HCT116 (cell line): Measurements from ENCODE around the gene HTR3B. TPM values are rescaled to one million over a fixed set of nuclear protein-coding genes. Genes with fewer than 3 reads are reported as not detected.

Experiments used
- ATAC-seq: fragments of 200-7000 bp; cut with Tn5 transposase; 2 replicates; pipeline ENCODE4 v1.9.1; 2020; ENCODE audit warnings: mild to moderate bottlenecking, moderate library complexity
- BruUV-seq: library from RNA; stranded (reverse); fragments of 400-500 nt; replicated peaks from 2 replicates; lab custom pipeline; 2021; lab: Mats Ljungman, UMichigan
- CTCF ChIA-PET: fragments of 300-600 bp; sonication (Branson Sonifier 250); formaldehyde crosslinking; loops from one replicate; lab custom pipeline; 2021; ENCODE audit warnings: antibody characterized with exemption; lab: Charles Lee
- POLR2A ChIA-PET: fragments of 300-600, 350-600 bp; sonication (Branson Sonifier 250); formaldehyde crosslinking; loops from one replicate; lab custom pipeline; 2021; ENCODE audit warnings: antibody characterized with exemption; lab: Charles Lee
- RAD21 ChIA-PET, 2 experiments: fragments of 300-600 bp; sonication (Branson Sonifier 250); formaldehyde crosslinking; loops; one replicate each; lab custom pipeline; 2023; ENCODE audit warnings: low total read pairs in 2 of 2; ENCODE audit not compliant: uncharacterized antibody in 2 of 2, unreplicated experiment in 2 of 2, low non-redundant PET in 1 of 2; lab: Charles Lee
- DNase-seq: peaks from one replicate; pipeline ENCODE4 v3.0.0-alpha.2; 2010; ENCODE audit warnings: low read depth, low spot score
- H2AFZ ChIP-seq: fragments of 200-600 bp; shearing (Covaris generic), sonication (generic); 2 replicates; pipeline ENCODE4 v1.6.1; 2017; ENCODE audit warnings: low read depth, mixed run types, mixed read lengths, antibody characterized with exemption, low read length; ENCODE audit not compliant: poor library complexity, severe bottlenecking
- H3K27ac ChIP-seq: 2 replicates; pipeline ENCODE4 v1.5.1; 2012; ENCODE audit warnings: low read depth, low read length
- H3K27me3 ChIP-seq: fragments of 200-600 bp; sonication (generic); 2 replicates; pipeline ENCODE4 v1.6.1; 2016; ENCODE audit warnings: mixed run types, low read length, mixed read lengths; ENCODE audit not compliant: insufficient read depth
- H3K36me3 ChIP-seq, 2 experiments: fragments of 200-500 bp in 1 of 2; fragments of 200-600 bp in 1 of 2; sonication (Bioruptor generic) in 1 of 2; sonication (generic) in 1 of 2; 2 replicates each; pipeline versions ENCODE4 v1.5.1 to v1.6.1; 2014 to 2016; ENCODE audit warnings: low read length in 2 of 2, inconsistent platforms in 1 of 2, mixed read lengths in 1 of 2, mixed run types in 1 of 2; ENCODE audit not compliant: insufficient read depth in 2 of 2, control insufficient read depth in 1 of 2
- H3K4me1 ChIP-seq, 2 experiments: fragments of 200-600 bp in 1 of 2; sonication (generic) in 1 of 2; 2 replicates each; pipeline versions ENCODE4 v1.5.1 to v1.6.1; 2012 to 2017; ENCODE audit warnings: low read length in 2 of 2, inconsistent platforms in 1 of 2, mild to moderate bottlenecking in 1 of 2, mixed read lengths in 1 of 2, mixed run types in 1 of 2, moderate library complexity in 1 of 2; ENCODE audit not compliant: insufficient read depth in 2 of 2, control insufficient read depth in 1 of 2
- H3K4me2 ChIP-seq: fragments of 200-600 bp; sonication (generic); 2 replicates; pipeline ENCODE4 v1.6.1; 2017; ENCODE audit warnings: mixed run types, low read length, mixed read lengths
- H3K4me3 ChIP-seq, 2 experiments: fragments of 200-600 bp in 1 of 2; sonication (generic) in 1 of 2; replicated peaks in 1 of 2; 2 replicates each; pipeline ENCODE4 v1.5.1; 2011 to 2016; ENCODE audit warnings: low read length in 2 of 2, control low read depth in 1 of 2, low read depth in 1 of 2, mild to moderate bottlenecking in 1 of 2, mixed read lengths in 1 of 2, mixed run types in 1 of 2
- H3K79me2 ChIP-seq: fragments of 200-600 bp; sonication (generic); 2 replicates; pipeline ENCODE4 v1.6.1; 2017; ENCODE audit warnings: mild to moderate bottlenecking, mixed run types, low read length, moderate library complexity, mixed read lengths; ENCODE audit not compliant: insufficient read depth
- H3K9ac ChIP-seq: fragments of 200-600 bp; sonication (generic); 2 replicates; pipeline ENCODE4 v1.6.1; 2016; ENCODE audit warnings: low read length, mixed read lengths
- H3K9me2 ChIP-seq: fragments of 200-600 bp; sonication (generic), shearing (Covaris generic); 2 replicates; pipeline ENCODE4 v1.6.1; 2017; ENCODE audit warnings: mixed run types, mild to moderate bottlenecking, moderate library complexity; ENCODE audit not compliant: insufficient read depth
- H3K9me3 ChIP-seq, 2 experiments: fragments of 200-500 bp in 1 of 2; fragments of 200-600 bp in 1 of 2; sonication (Bioruptor generic) in 1 of 2; sonication (generic) in 1 of 2; 2 replicates each; pipeline ENCODE4 v1.6.1; 2014 to 2017; ENCODE audit warnings: low read length in 2 of 2, mixed read lengths in 2 of 2, inconsistent platforms in 1 of 2, low read depth in 1 of 2, mild to moderate bottlenecking in 1 of 2, mixed run types in 1 of 2, moderate library complexity in 1 of 2; ENCODE audit not compliant: control insufficient read depth in 1 of 2, insufficient read depth in 1 of 2
- H4K20me1 ChIP-seq: fragments of 200-600 bp; sonication (generic), shearing (Covaris generic); 2 replicates; pipeline ENCODE4 v1.6.1; 2017; ENCODE audit warnings: mixed run types, mild to moderate bottlenecking, moderate library complexity; ENCODE audit not compliant: insufficient read depth
- CBX3 ChIP-seq: IDR thresholded peaks from 2 replicates; pipeline ENCODE4 v1.6.1; 2012; ENCODE audit warnings: low read depth
- CEBPB ChIP-seq: IDR thresholded peaks from 2 replicates; pipeline ENCODE4 v1.6.1; 2012; ENCODE audit warnings: low read depth
- ELF1 ChIP-seq: IDR thresholded peaks from 2 replicates; pipeline ENCODE4 v1.6.1; 2012; ENCODE audit warnings: low read depth, borderline replicate concordance
- EZH2 ChIP-seq: fragments of 200-600 bp; sonication (generic); IDR thresholded peaks from 2 replicates; pipeline ENCODE4 v1.6.1; 2017; ENCODE audit warnings: antibody characterized with exemption, mixed run types
- EZH2phosphoT487 ChIP-seq: fragments of 200-600 bp; IDR thresholded peaks from 2 replicates; pipeline ENCODE4 v1.6.1; 2018; ENCODE audit warnings: antibody characterized with exemption, borderline replicate concordance
- FOSL1 ChIP-seq: IDR thresholded peaks from 2 replicates; pipeline ENCODE4 v1.6.1; 2012; ENCODE audit warnings: low read depth
- JUND ChIP-seq: IDR thresholded peaks from 2 replicates; pipeline ENCODE4 v1.6.1; 2012
- POLR2AphosphoS5 ChIP-seq: IDR thresholded peaks from 2 replicates; pipeline ENCODE4 v1.6.1; 2011; ENCODE audit warnings: mild to moderate bottlenecking, low read depth, low read length, moderate library complexity
- RAD21 ChIP-seq: IDR thresholded peaks from 2 replicates; pipeline ENCODE4 v1.6.1; 2012; ENCODE audit warnings: low read depth, mild to moderate bottlenecking
- SIN3A ChIP-seq: IDR thresholded peaks from 2 replicates; pipeline ENCODE4 v1.6.1; 2012; ENCODE audit warnings: low read depth
- SP1 ChIP-seq: IDR thresholded peaks from 2 replicates; pipeline ENCODE4 v1.6.1; 2012; ENCODE audit warnings: low read depth
- SRF ChIP-seq: IDR thresholded peaks from 2 replicates; pipeline ENCODE4 v1.6.1; 2012; ENCODE audit warnings: low read depth
- TCF7L2 ChIP-seq: IDR thresholded peaks from 2 replicates; pipeline ENCODE4 v1.7.0; 2011; ENCODE audit warnings: borderline replicate concordance, inconsistent platforms; ENCODE audit not compliant: insufficient read depth, insufficient read length; ENCODE audit errors: extremely low read depth
- ZNF274 ChIP-seq: fragments of 200-500 bp; sonication (Bioruptor generic); IDR thresholded peaks from 2 replicates; pipeline ENCODE4 v1.6.1; 2014; ENCODE audit warnings: mild to moderate bottlenecking, low read depth, low read length, inconsistent platforms
- intact Hi-C: fragments of 100-400 bp; cut with micrococcal nuclease; formaldehyde crosslinking; loops from 2 replicates; pipeline ENCODE4 v1.10.0; 2022
- total RNA-seq: library from RNA; stranded (reverse); gene quantifications from one replicate; pipeline ENCODE4 v1.2.1, GENCODE V29; 2021; ENCODE audit not compliant: unreplicated experiment
- TF ChIP-seq, protein P1 (sequence below), 3 experiments: fragments of 200-600 bp in 1 of 3; sonication (generic) in 1 of 3; IDR thresholded peaks in 2 of 3; conservative IDR thresholded peaks in 1 of 3; 2 replicates each; pipeline ENCODE4 v1.5.1; 2012 to 2017; ENCODE audit warnings: low read depth in 2 of 3, low read length in 2 of 3, antibody characterized with exemption in 1 of 3, borderline replicate concordance in 1 of 3, control low read depth in 1 of 3, mild to moderate bottlenecking in 1 of 3, mixed read lengths in 1 of 3, mixed run types in 1 of 3, moderate library complexity in 1 of 3; ENCODE audit not compliant: insufficient read depth in 1 of 3
- TF ChIP-seq, protein P2 (sequence below): IDR thresholded peaks from 2 replicates; pipeline ENCODE4 v1.6.1; 2012; ENCODE audit warnings: low read depth
- TF ChIP-seq, protein P3 (sequence below): IDR thresholded peaks from 2 replicates; pipeline ENCODE4 v1.6.1; 2012

The HTR3B gene
- total RNA-seq, 1 experiment from 2014 or later, result not detected

DNA sequence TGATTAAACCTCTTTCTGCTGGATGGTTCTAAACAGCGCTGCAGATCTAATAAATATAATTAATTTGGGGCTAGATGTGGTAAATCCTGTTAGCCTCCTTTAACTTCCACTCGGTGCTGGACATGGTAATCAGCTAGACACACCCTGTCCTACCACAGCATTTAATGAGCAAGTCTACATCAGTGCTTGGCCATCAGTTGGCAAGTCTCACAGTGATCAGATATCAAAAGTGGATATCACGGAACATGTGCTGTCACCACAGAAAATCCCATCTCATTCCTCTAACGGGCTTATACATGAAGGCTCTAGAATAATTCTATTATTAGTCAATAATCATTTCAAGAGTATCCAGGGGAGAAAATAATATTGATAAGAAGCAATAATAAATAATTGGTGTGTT, 23.6 kb upstream of the HTR3B start (continued):
- TF ChIP-seq SP1 (no peak), EZH2 (no peak), SRF (no peak), SIN3A (no peak), ELF1 (no peak), FOSL1 (no peak)
- TF ChIP-seq, protein P1, sequence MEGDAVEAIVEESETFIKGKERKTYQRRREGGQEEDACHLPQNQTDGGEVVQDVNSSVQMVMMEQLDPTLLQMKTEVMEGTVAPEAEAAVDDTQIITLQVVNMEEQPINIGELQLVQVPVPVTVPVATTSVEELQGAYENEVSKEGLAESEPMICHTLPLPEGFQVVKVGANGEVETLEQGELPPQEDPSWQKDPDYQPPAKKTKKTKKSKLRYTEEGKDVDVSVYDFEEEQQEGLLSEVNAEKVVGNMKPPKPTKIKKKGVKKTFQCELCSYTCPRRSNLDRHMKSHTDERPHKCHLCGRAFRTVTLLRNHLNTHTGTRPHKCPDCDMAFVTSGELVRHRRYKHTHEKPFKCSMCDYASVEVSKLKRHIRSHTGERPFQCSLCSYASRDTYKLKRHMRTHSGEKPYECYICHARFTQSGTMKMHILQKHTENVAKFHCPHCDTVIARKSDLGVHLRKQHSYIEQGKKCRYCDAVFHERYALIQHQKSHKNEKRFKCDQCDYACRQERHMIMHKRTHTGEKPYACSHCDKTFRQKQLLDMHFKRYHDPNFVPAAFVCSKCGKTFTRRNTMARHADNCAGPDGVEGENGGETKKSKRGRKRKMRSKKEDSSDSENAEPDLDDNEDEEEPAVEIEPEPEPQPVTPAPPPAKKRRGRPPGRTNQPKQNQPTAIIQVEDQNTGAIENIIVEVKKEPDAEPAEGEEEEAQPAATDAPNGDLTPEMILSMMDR (IDR thresholded peaks at IDR 0.05 in 2 of 3, conservative IDR thresholded peaks at IDR 0.05 in 1 of 3; ENCODE audit: borderline replicate concordance in 1 of 3, insufficient read depth in 1 of 3, low read depth in 2 of 3, low read length in 2 of 3), result no peak
- TF ChIP-seq, protein P2, sequence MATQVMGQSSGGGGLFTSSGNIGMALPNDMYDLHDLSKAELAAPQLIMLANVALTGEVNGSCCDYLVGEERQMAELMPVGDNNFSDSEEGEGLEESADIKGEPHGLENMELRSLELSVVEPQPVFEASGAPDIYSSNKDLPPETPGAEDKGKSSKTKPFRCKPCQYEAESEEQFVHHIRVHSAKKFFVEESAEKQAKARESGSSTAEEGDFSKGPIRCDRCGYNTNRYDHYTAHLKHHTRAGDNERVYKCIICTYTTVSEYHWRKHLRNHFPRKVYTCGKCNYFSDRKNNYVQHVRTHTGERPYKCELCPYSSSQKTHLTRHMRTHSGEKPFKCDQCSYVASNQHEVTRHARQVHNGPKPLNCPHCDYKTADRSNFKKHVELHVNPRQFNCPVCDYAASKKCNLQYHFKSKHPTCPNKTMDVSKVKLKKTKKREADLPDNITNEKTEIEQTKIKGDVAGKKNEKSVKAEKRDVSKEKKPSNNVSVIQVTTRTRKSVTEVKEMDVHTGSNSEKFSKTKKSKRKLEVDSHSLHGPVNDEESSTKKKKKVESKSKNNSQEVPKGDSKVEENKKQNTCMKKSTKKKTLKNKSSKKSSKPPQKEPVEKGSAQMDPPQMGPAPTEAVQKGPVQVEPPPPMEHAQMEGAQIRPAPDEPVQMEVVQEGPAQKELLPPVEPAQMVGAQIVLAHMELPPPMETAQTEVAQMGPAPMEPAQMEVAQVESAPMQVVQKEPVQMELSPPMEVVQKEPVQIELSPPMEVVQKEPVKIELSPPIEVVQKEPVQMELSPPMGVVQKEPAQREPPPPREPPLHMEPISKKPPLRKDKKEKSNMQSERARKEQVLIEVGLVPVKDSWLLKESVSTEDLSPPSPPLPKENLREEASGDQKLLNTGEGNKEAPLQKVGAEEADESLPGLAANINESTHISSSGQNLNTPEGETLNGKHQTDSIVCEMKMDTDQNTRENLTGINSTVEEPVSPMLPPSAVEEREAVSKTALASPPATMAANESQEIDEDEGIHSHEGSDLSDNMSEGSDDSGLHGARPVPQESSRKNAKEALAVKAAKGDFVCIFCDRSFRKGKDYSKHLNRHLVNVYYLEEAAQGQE, result no peak

DNA sequence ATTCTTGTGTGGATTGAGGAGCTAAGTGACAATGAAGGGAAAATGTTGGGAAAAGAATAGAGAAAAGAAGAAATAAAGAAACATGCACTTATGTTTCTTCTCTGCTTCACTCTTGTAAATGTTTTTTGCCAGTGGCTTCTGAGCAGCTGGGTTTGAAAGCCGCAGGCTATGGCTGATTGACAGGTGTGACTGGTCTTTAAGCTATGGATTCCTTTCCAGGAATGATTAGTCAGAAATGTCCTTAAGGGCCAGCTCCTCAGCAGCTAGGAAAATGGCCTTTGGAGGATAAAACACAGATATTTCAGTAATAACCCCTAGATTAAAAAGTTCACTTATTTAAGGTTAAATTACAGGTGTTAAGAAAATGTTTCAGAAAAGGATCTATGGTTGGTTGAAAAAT, 22.7 kb upstream of the HTR3B start:
- DNase-seq (no peak), ATAC-seq (no peak)
- Histone ChIP-seq H3K27me3 (no peaks in the 10 kb centered on the region), H3K36me3 (no peaks in the 10 kb centered on the region), H2AFZ (no peak overlapping the region), H3K4me1 (no peaks in the 10 kb centered on the region; a peak in 1 of 4 replicates), H3K9me3 (no peaks in the 10 kb centered on the region), H3K27ac (no peak overlapping the region), H3K79me2 (no peaks in the 10 kb centered on the region), H3K9ac (no peak overlapping the region), H3K9me2 (no peaks in the 10 kb centered on the region), H3K4me2 (no peak overlapping the region), H4K20me1 (no peaks in the 10 kb centered on the region), H3K4me3 (no peak overlapping the region)
- RAD21 ChIA-PET, result no interaction called here
- intact Hi-C loops, result no loop called here
- POLR2A ChIA-PET, result no interaction called here
- BruUV-seq, result no TSS peak
- CTCF ChIA-PET, result no interaction called here
- TF ChIP-seq EZH2phosphoT487, result no peak
- no peak for TF ChIP-seq TCF7L2
- TF ChIP-seq CEBPB, result no peak
- TF ChIP-seq SRF, result no peak
- no peak for TF ChIP-seq CBX3
- TF ChIP-seq, protein P1 (IDR thresholded peaks at IDR 0.05 in 2 of 3, conservative IDR thresholded peaks at IDR 0.05 in 1 of 3; ENCODE audit: borderline replicate concordance in 1 of 3, insufficient read depth in 1 of 3, low read depth in 2 of 3, low read length in 2 of 3), result no peak
- TF ChIP-seq RAD21, result no peak
- no peak for TF ChIP-seq FOSL1
- TF ChIP-seq, protein P3, sequence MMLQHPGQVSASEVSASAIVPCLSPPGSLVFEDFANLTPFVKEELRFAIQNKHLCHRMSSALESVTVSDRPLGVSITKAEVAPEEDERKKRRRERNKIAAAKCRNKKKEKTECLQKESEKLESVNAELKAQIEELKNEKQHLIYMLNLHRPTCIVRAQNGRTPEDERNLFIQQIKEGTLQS, result no peak
- TF ChIP-seq POLR2AphosphoS5, result no peak
- no peak for TF ChIP-seq ZNF274
- TF ChIP-seq JUND, result no peak
